Panc1 (cell line): ENCODE measurements around the gene HAGH. TPM values are rescaled to one million over a fixed set of nuclear protein-coding genes. Genes with fewer than 3 reads are reported as not detected.

Experiments
- ATAC-seq: fragments of 200-7000 bp; cut with Tn5 transposase; 2 replicates; pipeline ENCODE4 v1.9.1; 2020; ENCODE audit warnings: mild to moderate bottlenecking, moderate library complexity
- BruUV-seq: library from RNA; stranded (reverse); fragments of 400-500 nt; replicated peaks from 2 replicates; lab custom pipeline; 2021; lab: Mats Ljungman, UMichigan
- CTCF ChIA-PET: fragments of 300-600 bp; sonication (Branson Sonifier 250); formaldehyde crosslinking; loops from one replicate; lab custom pipeline; 2022; ENCODE audit warnings: antibody characterized with exemption; lab: Charles Lee
- POLR2A ChIA-PET: fragments of 300-600 bp; sonication (Branson Sonifier 250); formaldehyde crosslinking; loops from one replicate; lab custom pipeline; 2022; ENCODE audit warnings: antibody characterized with exemption; lab: Charles Lee
- DNase-seq: peaks from one replicate; pipeline ENCODE4 v3.0.0-alpha.2; 2010; ENCODE audit warnings: low read depth, low spot score
- H3K27ac ChIP-seq: 2 replicates; pipeline ENCODE4 v1.5.1; 2011; ENCODE audit warnings: mild to moderate bottlenecking, low read length, inconsistent platforms
- H3K27me3 ChIP-seq: fragments of 200-500 bp; sonication (Bioruptor generic); 2 replicates; pipeline ENCODE4 v1.6.0; 2014; ENCODE audit warnings: low read length, inconsistent platforms; ENCODE audit not compliant: control insufficient read depth, insufficient read depth
- H3K36me3 ChIP-seq: fragments of 200-500 bp; sonication (Bioruptor generic); 2 replicates; pipeline ENCODE4 v1.5.1; 2014; ENCODE audit warnings: inconsistent platforms, mild to moderate bottlenecking, low read length, moderate library complexity; ENCODE audit not compliant: control insufficient read depth, insufficient read depth
- H3K4me1 ChIP-seq: 2 replicates; pipeline ENCODE4 v1.5.1; 2011; ENCODE audit warnings: inconsistent platforms, mild to moderate bottlenecking, low read length, moderate library complexity; ENCODE audit not compliant: control insufficient read depth, insufficient read depth
- H3K4me3 ChIP-seq, 2 experiments: 2 replicates each; pipeline ENCODE4 v1.5.1; 2011 to 2012; ENCODE audit warnings: low read depth in 2 of 2, low read length in 2 of 2, mild to moderate bottlenecking in 2 of 2, inconsistent platforms in 1 of 2, moderate library complexity in 1 of 2
- H3K9me3 ChIP-seq: fragments of 200-500 bp; sonication (Bioruptor generic); 2 replicates; pipeline ENCODE4 v1.5.1; 2014; ENCODE audit warnings: low read depth, mild to moderate bottlenecking, inconsistent platforms, low read length, moderate library complexity; ENCODE audit not compliant: control insufficient read depth, insufficient read depth
- CTCF ChIP-seq: fragments of 450-650 bp; IDR thresholded peaks from 2 replicates; pipeline ENCODE4 v1.5.1; 2017; ENCODE audit warnings: mild to moderate bottlenecking
- POLR2AphosphoS5 ChIP-seq: IDR thresholded peaks from 2 replicates; pipeline ENCODE4 v1.6.1; 2012; ENCODE audit warnings: mild to moderate bottlenecking, low read depth, low read length, moderate library complexity
- SIN3A ChIP-seq: IDR thresholded peaks from 2 replicates; pipeline ENCODE4 v1.6.1; 2012; ENCODE audit warnings: low read depth, mild to moderate bottlenecking, low read length, moderate library complexity, borderline replicate concordance; ENCODE audit not compliant: insufficient read depth
- TCF7L2 ChIP-seq: IDR thresholded peaks from 2 replicates; pipeline ENCODE4 v1.6.1; 2011; ENCODE audit warnings: mild to moderate bottlenecking, low read depth, low read length, inconsistent platforms
- in situ Hi-C: cut with HindIII; loops from 2 replicates; pipeline ENCODE4 v1.10.0; 2016; ENCODE audit warnings: low sequenced_read_pairs, low pct_unique_long_range_greater_than_20kb
- intact Hi-C: fragments of 100-400 bp; cut with micrococcal nuclease; formaldehyde crosslinking; loops from one replicate; pipeline ENCODE4 v1.10.0; 2022; ENCODE audit not compliant: unreplicated experiment
- total RNA-seq: library from RNA; stranded (reverse); gene quantifications from one replicate; pipeline ENCODE4 v1.2.1, GENCODE V29; 2021; ENCODE audit not compliant: unreplicated experiment
- TF ChIP-seq, protein P1 (sequence below), 2 experiments: IDR thresholded peaks; 2 replicates each; pipeline ENCODE4 v1.6.1; 2011 to 2012; ENCODE audit warnings: low read depth in 2 of 2, control low read depth in 1 of 2, low read length in 1 of 2, mild to moderate bottlenecking in 1 of 2, moderate library complexity in 1 of 2; ENCODE audit not compliant: insufficient read depth in 1 of 2

Gene HAGH
- total RNA-seq, 1 experiment from 2014 or later: 58.9 TPM

GRCh38 chr16:1825381-1825863 lies 1.2 kb downstream of the HAGH start:
- peaks cover 8% of the 10 kb centered on the region; the same call in 1 of the 2 replicates for H3K36me3 ChIP-seq
- ATAC-seq (no peak), DNase-seq (no peak)
- H3K9me3 ChIP-seq: no peaks in the 10 kb centered on the region
- H3K4me1 ChIP-seq: peaks cover 17% of the 10 kb centered on the region
- ChIA-PET POLR2A (no interaction called here), CTCF (no interaction called here)
- H3K27me3 ChIP-seq: no peaks in the 10 kb centered on the region
- in situ Hi-C loops (no loop called here), intact Hi-C loops (no loop called here)
- 0 out of 2 replicates have a peak overlapping the region, but pooled peaks have one; percentile 29 for H3K27ac ChIP-seq
- TF ChIP-seq SIN3A: no peak
- TF ChIP-seq, protein P1, sequence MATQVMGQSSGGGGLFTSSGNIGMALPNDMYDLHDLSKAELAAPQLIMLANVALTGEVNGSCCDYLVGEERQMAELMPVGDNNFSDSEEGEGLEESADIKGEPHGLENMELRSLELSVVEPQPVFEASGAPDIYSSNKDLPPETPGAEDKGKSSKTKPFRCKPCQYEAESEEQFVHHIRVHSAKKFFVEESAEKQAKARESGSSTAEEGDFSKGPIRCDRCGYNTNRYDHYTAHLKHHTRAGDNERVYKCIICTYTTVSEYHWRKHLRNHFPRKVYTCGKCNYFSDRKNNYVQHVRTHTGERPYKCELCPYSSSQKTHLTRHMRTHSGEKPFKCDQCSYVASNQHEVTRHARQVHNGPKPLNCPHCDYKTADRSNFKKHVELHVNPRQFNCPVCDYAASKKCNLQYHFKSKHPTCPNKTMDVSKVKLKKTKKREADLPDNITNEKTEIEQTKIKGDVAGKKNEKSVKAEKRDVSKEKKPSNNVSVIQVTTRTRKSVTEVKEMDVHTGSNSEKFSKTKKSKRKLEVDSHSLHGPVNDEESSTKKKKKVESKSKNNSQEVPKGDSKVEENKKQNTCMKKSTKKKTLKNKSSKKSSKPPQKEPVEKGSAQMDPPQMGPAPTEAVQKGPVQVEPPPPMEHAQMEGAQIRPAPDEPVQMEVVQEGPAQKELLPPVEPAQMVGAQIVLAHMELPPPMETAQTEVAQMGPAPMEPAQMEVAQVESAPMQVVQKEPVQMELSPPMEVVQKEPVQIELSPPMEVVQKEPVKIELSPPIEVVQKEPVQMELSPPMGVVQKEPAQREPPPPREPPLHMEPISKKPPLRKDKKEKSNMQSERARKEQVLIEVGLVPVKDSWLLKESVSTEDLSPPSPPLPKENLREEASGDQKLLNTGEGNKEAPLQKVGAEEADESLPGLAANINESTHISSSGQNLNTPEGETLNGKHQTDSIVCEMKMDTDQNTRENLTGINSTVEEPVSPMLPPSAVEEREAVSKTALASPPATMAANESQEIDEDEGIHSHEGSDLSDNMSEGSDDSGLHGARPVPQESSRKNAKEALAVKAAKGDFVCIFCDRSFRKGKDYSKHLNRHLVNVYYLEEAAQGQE (IDR thresholded peaks at IDR 0.05; ENCODE audit: insufficient read depth in 1 of 2, low read depth in 2 of 2, low read length in 1 of 2): no peak
- peak overlapping the region; percentile 61 to 99 for H3K4me3 ChIP-seq
- BruUV-seq: TSS peak; percentile 78

- no peak for DNase-seq
- in situ Hi-C loops: no loop called here
- no TSS peak for BruUV-seq
- 0 out of 2 replicates have a peak, but pooled peaks have one; percentile 33 for ATAC-seq
- POLR2A ChIA-PET: no interaction called here
- CTCF ChIA-PET: interaction anchor here (0.6 to 0.7 kb wide), 2 partner anchors 46 to 157 kb away, joined by 13 to 17 read pairs; partner anchors contain the start of gene NOXO1
- peaks cover 8% of the 10 kb centered on the region; the same call in 1 of the 2 replicates for H3K36me3 ChIP-seq
- no peak for TF ChIP-seq POLR2AphosphoS5
- no peak; the same call in 1 of the 2 replicates for TF ChIP-seq CTCF
- TF ChIP-seq, protein P1 (IDR thresholded peaks at IDR 0.05; ENCODE audit: insufficient read depth in 1 of 2, low read depth in 2 of 2, low read length in 1 of 2): no peak
- TF ChIP-seq TCF7L2: no peak
- TF ChIP-seq SIN3A: no peak
- H3K4me1 ChIP-seq: peaks cover 13% of the 10 kb centered on the region
- intact Hi-C loops: no loop called here
- H3K4me3 ChIP-seq: no peak overlapping the region
- no peaks in the 10 kb centered on the region for H3K9me3 ChIP-seq
- H3K27ac ChIP-seq: no peak overlapping the region
- H3K27me3 ChIP-seq: no peaks in the 10 kb centered on the region
These were observed 2.8 kb downstream of the HAGH start for GRCh38 chr16:1823821-1824220.
